ENCODE measurements around the gene CTCF. TPM values are rescaled to one million over a fixed set of nuclear protein-coding genes. Genes with fewer than 3 reads are reported as not detected.

The CTCF gene
- total and polyA plus RNA-seq, 10 of the 15 experiments (the other 5 are each of a cell fraction or from before 2014, with no cell fraction given): 9.1 to 55.0 (median 41.8) TPM

DNA sequence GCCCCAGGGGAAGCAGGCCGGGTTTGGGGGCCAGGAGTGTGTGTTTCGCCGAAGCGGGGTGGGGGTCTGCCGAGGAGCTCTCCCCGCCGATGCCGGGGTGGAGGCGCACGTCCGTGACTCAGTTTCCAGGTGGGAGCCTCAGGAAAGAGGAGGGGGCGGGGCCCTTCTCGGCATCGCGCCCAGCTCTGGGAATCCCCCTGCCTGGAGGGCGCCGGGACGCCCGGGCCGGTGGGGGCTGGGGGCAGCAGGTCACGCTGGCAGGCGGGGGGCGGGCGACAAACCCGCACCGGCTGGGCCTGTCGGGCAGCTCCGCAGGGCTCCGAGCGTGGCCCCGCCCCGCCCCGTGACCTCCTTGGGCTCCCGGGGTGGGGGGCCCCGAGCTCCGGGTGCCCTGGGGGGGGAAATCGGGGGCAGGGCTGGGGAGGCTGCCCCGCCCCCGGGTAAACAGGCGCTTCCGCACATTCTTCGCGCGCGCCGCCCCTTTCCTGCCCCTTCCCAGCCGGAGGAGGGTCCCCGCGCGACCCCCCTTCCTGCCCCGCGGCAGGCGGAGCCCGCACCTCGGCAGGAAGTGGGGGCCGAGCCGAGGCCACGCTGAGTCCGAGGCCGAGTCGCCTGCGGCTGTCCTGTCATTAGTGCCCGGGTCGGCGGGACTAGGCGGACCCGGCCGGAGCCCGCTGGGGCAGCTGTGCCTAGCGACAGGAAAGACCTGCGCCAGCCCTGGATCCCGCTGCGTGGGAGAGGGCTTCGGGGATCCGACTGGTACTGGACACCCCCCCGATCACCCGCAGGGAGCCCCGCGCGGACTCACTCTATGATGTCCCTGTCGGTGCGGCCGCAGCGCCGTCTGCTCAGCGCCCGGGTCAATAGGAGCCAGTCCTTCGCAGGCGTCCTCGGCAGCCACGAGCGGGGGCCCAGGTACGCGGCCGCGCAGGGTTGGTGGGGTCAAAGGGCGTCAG lies 24.4 kb upstream of the CTCF start (continued):
- TF ChIP-seq, protein P1, sequence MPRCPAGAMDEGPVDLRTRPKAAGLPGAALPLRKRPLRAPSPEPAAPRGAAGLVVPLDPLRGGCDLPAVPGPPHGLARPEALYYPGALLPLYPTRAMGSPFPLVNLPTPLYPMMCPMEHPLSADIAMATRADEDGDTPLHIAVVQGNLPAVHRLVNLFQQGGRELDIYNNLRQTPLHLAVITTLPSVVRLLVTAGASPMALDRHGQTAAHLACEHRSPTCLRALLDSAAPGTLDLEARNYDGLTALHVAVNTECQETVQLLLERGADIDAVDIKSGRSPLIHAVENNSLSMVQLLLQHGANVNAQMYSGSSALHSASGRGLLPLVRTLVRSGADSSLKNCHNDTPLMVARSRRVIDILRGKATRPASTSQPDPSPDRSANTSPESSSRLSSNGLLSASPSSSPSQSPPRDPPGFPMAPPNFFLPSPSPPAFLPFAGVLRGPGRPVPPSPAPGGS (IDR thresholded peaks at IDR 0.05; ENCODE audit: borderline replicate concordance, insufficient read depth, low read depth, low read length, poor library complexity, severe bottlenecking): peak; percentile 43
- no peak; the same call in 1 of the 2 replicates for TF ChIP-seq RB1 (IDR thresholded peaks at IDR 0.05; ENCODE audit: borderline replicate concordance)
- TF ChIP-seq, protein P2, sequence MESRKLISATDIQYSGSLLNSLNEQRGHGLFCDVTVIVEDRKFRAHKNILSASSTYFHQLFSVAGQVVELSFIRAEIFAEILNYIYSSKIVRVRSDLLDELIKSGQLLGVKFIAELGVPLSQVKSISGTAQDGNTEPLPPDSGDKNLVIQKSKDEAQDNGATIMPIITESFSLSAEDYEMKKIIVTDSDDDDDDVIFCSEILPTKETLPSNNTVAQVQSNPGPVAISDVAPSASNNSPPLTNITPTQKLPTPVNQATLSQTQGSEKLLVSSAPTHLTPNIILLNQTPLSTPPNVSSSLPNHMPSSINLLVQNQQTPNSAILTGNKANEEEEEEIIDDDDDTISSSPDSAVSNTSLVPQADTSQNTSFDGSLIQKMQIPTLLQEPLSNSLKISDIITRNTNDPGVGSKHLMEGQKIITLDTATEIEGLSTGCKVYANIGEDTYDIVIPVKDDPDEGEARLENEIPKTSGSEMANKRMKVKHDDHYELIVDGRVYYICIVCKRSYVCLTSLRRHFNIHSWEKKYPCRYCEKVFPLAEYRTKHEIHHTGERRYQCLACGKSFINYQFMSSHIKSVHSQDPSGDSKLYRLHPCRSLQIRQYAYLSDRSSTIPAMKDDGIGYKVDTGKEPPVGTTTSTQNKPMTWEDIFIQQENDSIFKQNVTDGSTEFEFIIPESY (IDR thresholded peaks at IDR 0.05): no peak
- no peak for TF ChIP-seq SMC3 (IDR thresholded peaks at IDR 0.05; ENCODE audit: borderline replicate concordance, low read length)
- no peak for TF ChIP-seq TCF12 (IDR thresholded peaks at IDR 0.05; ENCODE audit: low read depth, low read length)
- peak; percentile 28 for TF ChIP-seq MEF2B (IDR thresholded peaks at IDR 0.05; ENCODE audit: partially characterized antibody, poor library complexity, severe bottlenecking)
- no peak for TF ChIP-seq POLR2AphosphoS5 (IDR thresholded peaks at IDR 0.05; ENCODE audit: low read length)
- TF ChIP-seq, protein P3, sequence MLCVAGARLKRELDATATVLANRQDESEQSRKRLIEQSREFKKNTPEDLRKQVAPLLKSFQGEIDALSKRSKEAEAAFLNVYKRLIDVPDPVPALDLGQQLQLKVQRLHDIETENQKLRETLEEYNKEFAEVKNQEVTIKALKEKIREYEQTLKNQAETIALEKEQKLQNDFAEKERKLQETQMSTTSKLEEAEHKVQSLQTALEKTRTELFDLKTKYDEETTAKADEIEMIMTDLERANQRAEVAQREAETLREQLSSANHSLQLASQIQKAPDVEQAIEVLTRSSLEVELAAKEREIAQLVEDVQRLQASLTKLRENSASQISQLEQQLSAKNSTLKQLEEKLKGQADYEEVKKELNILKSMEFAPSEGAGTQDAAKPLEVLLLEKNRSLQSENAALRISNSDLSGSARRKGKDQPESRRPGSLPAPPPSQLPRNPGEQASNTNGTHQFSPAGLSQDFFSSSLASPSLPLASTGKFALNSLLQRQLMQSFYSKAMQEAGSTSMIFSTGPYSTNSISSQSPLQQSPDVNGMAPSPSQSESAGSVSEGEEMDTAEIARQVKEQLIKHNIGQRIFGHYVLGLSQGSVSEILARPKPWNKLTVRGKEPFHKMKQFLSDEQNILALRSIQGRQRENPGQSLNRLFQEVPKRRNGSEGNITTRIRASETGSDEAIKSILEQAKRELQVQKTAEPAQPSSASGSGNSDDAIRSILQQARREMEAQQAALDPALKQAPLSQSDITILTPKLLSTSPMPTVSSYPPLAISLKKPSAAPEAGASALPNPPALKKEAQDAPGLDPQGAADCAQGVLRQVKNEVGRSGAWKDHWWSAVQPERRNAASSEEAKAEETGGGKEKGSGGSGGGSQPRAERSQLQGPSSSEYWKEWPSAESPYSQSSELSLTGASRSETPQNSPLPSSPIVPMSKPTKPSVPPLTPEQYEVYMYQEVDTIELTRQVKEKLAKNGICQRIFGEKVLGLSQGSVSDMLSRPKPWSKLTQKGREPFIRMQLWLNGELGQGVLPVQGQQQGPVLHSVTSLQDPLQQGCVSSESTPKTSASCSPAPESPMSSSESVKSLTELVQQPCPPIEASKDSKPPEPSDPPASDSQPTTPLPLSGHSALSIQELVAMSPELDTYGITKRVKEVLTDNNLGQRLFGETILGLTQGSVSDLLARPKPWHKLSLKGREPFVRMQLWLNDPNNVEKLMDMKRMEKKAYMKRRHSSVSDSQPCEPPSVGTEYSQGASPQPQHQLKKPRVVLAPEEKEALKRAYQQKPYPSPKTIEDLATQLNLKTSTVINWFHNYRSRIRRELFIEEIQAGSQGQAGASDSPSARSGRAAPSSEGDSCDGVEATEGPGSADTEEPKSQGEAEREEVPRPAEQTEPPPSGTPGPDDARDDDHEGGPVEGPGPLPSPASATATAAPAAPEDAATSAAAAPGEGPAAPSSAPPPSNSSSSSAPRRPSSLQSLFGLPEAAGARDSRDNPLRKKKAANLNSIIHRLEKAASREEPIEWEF (IDR thresholded peaks at IDR 0.05; ENCODE audit: insufficient replicate concordance, low read depth, low read length): no peak
- TF ChIP-seq EP300 (IDR thresholded peaks at IDR 0.05; ENCODE audit: borderline replicate concordance in 1 of 2, control insufficient read depth in 1 of 2, low read depth in 2 of 2, low read length in 2 of 2): no peak
- TF ChIP-seq HDAC6 (IDR thresholded peaks at IDR 0.05; ENCODE audit: unreplicated experiment): no peak
- TF ChIP-seq ASH2L (IDR thresholded peaks at IDR 0.05; ENCODE audit: borderline replicate concordance, low read depth): no peak
- no peak for TF ChIP-seq BCLAF1 (IDR thresholded peaks at IDR 0.05)
- TF ChIP-seq CEBPB (IDR thresholded peaks at IDR 0.05; ENCODE audit: borderline replicate concordance in 1 of 2, low read depth in 2 of 2, low read length in 2 of 2): no peak
- peak; percentile 4; the same call in 1 of the 2 replicates for TF ChIP-seq YY1 (IDR thresholded peaks at IDR 0.05; ENCODE audit: low read depth, low read length)
- no peak for TF ChIP-seq MTA3 (IDR thresholded peaks at IDR 0.05; ENCODE audit: borderline replicate concordance, low read length)
